GDM1 (cell line): ENCODE data around the gene PTPRD.

Experiments
- DNase-seq: peaks from one replicate; lab custom pipeline; 2025; lab: John Stamatoyannopoulos, UW

Gene PTPRD

DNA sequence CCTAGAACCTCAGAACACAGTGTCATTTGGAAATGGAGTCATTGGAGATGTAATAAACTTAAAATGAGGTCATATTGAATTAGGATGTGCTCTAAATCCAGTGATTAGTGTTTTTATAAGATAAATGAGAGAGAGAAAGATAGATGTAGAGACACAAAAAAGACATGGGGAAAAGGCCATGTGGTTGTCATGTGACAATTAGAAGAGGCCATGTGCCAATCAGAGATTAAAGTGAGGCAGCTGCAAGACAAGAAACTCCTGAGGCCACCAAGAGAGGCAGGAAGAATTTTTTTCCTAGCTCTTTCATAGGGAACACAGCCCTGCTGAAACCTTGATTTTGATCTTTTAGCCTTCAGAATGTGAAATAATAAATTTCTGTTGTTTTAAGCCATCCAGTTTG is 1307.2 kb downstream of the PTPRD start:
- no peak for DNase-seq

DNA sequence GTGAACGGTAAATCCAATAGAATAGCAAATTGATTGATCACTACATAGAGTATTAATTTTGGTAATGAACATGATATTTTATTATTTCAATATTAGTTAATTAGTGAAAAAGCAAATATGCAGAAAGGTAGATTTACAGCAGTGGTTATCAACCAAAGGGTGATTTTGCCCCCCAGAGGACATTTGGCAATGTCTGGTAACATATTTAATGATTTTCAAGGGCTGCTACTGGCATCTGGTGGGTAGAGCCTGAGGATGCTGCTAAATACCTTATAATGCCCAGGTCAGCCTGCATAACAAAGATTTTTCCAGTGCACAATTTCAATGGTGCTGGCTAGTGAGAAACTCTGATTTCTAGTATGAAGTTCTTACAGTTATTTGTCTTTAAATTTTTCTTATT is 1313.7 kb downstream of the PTPRD start:
- no peak for DNase-seq

DNA sequence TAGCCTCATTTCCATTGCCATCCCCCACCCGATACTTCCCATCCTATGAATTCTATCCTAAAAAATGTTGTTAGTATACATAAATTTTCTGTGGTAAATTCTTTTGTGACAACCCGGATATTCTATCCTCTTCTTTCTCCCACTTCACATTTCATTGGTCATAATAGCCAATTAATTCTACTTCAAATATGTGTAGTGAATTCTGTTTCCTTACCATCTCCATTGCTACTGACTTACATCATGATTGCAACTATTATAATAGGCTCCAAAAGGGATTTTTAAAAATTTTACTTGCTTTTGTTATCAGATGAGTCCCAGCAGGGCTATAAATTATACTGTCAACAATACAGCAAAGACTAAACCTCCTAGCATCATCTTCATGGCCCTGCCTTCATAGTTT is 1326.8 kb downstream of the PTPRD start:
- no peak for DNase-seq

DNA sequence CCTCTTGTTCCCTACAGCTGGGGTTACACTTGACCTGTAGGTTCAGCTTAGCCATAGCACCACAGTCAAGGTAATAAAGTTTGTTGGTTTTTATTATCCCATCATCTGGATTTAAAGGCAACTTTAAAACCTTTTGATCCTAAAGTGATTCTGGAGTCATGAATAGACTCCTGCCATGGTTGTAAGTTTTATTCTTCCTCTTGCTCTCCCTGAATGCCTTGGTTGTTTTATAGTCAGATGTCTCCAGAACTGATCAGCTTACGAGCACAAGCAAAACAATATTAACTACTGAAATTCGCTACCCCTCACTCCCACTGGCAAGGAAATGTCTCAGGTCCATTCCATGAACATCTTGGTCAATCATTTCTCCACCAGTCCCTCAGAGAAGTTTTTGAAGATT is 1328.6 kb downstream of the PTPRD start:
- no peak for DNase-seq

DNA sequence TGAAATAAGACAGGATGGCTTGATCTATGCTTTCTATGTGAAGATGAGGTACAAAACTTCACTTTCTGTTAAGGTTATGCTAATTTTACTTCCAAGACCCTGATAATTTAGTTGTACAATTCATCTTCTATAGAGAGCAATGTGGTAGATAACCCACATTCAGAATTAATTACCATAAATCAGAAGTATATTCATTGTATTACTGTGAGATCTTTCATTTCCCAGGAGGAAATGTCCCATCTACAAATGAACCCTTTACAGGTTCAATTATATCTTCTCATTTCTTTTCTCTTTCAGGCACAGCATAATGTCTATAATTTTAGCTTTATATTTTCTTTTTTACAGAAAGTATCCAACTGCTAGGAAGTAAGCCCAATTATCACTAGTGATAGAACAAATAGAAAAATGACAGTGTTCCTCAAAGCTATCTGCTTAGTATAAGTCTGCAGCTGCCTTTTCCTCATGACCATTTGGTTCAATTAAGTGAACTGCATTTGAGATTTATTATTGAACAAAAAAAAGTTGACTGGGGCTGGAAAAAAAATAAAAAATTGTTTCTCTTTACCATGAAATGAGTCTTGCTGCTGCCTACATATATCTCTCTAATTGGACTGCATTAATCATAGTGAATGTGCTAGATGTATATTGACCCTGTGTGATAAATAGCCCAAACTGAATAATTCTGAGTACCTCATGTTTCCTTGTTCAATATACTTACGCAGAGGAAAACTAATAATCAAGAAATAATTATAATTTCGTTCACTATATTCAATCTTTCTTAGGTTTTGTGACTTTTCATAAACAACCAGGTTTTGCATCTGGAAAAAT is 1329.4 kb downstream of the PTPRD start:
- DNase-seq, result no peak

DNA sequence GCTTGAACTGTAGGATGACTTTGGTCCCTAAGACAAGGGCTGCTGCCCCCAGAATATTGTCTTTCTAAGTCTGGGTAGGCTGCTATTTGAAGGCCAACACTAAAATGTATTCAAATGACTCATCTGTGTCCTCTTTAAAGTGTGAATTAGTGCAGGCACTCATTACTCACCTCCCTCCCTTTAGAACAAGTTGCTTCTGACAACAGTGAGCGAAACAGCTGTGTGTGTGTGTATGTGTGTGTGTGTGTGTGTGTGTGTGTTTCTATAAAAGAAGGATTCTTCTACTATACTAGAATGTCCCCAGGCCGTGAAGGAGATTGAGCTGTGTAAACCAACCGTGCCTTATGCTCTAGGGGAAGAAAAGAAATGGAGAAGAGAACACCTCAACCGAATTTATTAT is 1337.2 kb downstream of the PTPRD start:
- DNase-seq, result no peak

DNA sequence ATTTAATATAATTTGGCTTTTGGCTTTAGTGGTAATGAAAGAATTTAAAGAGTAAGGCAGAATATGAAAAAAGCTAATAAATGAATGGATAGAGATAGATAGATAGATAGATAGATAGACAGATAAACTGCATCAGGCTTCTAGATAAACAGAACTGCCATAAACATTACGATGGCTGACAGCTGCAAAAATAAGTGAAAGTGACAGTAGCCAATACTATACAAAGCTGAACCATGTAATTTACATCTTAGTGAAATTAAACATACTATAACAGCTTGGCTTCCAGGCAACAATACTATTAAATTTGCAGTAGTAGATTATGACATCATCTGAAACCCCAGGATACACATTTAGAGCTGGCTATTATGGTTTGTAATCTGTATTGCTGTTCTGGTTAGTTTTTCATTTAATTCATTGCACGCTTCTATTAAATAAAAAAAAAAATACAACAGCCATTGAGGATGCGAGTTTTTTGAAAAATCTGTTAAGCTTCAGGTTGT is 1354.8 kb downstream of the PTPRD start:
- no peak for DNase-seq

DNA sequence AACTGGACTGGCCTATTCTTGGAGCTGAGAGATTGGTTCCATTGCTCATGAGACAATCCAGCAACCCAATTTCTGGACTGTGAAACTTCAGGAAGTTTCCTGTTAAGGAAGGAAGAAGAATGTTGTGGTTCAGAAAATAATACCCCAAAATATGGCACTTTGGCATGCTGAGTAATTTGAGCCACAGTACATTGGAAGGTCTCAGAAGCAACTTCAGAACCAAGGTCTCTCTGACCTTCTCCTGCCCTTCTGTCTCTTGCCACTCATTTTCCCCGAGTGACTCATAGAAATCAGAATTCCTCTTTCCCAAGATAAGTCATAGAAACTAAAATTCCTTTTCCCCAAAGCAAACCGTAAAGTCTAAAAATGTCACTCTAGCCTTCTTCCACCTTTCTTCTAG is 1366.1 kb downstream of the PTPRD start:
- DNase-seq, result no peak

DNA sequence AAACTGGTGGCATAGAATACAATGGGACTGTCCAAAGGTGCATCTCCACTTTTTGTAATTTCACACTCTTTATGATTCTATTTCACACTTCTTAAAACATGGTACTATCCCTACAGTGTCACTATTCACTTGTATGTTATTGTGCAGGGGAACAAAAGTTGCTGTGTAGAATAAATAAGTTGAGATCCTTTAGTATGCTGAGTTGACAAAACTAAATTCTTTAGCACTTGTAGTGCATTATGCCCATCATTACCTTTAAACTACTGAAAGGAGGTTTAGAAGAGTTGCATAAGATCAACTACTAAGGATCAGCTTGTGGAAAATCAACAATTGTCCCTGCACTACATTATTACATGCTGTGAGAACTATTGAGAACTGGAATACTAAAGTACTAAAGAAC is 1380.9 kb downstream of the PTPRD start:
- DNase-seq, result no peak

DNA sequence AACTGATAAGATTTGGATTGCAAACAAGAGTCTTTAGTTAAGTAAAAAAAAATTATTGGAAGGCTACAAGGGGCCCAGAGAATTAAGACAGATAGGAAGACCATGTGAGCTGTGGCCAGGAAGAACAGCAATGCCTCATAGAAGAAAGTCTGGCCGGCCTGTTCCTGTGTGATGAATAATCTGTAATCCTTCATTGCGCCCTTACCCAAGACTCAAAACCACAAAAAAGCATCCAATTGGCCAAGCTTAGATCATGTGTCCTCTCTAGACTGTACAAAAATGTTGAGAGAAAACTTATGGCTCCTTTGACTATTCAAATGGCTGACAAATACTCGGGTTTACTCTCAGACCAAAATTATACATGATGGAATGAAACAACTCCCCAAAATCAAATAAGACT is 1383.5 kb downstream of the PTPRD start:
- no peak for DNase-seq

DNA sequence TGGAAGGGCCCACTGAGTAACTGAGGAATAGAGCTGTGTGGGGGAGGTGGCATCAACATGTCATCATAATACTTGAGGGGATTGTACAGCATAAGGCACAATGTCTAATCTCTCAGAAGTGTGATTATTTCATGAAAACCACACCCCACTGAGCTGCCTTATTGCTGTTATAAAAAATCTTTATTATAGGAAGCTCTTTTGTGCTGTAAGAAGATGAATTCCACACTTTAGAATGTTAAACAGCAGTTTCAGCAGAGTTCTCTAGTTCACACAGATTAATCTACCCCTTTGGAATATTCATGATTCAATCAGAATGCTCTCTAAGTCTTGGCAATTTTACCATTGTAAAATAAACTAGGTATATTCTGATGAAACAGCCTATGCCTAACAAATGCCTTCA is 1389.6 kb downstream of the PTPRD start:
- DNase-seq, result no peak

DNA sequence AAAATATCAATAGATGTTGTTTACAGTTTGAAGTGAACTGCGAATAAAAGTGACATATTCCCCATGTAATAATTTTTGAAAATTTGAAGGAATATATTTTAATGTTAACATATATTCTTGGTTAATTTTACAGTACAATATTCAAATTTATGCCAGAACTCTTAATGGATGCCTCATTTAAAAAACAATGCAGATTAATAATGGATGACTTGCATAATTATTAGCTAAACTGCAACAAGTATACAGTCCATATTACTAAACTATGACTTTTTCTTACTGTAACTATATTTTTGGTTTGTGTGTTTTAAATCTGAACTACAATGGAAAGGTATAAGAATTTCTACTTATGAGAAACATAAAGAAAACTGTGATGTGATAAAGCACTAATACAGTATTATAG is 1390.1 kb downstream of the PTPRD start:
- no peak for DNase-seq

DNA sequence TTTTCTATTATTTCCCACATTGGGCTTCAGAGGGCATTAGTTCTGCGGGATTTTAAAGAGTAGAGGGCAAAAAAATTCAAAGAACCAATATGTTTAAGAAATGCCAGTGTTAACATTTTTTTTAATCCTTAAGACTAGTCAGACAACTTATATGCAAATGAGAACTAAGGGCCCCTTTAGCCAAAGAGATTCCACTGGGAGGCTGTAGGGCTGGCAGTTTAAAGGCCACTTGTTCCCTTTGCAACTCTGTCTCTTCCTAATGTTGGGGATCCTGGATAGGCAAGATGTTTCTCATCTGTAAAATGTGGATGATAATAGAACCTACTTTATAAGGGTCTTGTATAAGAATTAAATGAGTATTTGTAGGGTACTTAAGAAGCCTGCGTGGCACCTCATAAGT is 1395.9 kb downstream of the PTPRD start:
- no peak for DNase-seq

DNA sequence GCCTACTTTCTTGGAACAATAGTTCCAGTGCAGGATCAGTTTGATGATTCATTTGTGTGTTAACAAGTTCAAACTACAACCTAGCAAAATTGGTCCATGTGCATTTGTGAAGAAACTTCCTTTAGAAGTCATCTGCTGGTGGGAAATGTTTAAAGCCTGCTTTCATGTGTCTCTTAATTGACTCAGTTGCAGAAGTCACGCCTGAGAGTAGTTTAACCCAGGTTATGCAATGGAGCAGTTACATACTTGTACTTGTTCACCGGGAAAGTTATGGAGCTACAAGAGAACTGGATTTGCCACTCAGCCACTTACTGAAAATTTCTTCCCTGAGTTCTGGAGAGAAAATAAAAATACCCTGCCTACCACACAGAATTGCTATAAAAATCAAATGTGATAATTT is 1397.8 kb downstream of the PTPRD start:
- no peak for DNase-seq

DNA sequence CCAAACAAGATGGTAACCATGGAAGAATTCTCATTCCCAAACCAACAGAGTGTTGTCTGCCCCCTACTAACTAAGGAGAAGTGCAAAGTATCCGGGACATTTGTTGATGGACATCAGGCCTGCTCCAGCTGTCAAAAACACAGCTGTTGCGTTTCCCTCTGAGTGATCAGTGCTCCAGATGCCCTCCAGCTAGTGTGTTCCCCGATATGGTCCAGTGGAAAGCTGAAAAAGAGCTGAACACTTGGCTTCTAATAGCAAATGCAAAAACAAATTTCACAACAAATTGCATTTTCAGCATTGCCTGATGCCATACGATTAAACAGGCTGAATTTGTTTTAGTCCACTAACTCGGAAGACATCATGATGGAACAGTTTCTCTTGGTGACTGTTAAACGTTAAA is 1398.7 kb downstream of the PTPRD start:
- DNase-seq, result no peak

DNA sequence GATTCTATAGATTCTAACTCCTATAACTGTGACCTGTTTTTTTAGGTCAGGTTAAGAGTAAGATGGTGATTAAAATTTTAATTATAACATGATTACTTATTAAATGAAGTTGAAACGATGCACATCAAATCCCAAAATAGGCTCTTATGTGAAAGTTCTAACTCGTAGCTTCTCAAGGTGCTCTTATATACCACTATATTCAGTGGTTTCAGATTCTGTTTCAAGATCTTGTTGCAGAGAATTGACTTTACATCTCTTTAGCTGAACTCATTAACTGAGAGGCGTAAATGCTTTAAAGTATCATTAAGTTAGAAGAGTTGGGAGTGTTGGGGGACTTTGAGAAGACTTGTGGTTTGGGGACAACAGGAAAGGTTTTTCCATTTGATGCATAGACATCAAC is 1399.8 kb downstream of the PTPRD start:
- no peak for DNase-seq

DNA sequence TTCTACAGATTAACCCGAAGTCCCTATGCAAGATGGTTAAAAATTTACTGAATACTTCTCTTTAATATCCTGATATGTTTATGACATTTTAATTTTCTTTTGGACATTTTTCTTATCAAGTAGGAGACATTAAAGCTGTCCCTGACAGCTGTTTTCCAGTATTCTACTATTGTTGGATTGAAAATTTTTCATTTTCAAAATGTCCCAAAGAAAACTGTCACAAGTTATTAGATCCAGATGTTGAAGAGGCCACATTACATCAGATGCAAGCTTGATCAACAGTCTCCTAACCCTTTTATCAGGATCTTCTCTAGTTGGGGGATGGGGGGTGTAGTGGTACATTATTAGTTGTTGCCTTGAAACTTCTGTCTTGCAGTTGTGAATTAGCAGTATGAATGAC is 1410.5 kb downstream of the PTPRD start:
- no peak for DNase-seq

DNA sequence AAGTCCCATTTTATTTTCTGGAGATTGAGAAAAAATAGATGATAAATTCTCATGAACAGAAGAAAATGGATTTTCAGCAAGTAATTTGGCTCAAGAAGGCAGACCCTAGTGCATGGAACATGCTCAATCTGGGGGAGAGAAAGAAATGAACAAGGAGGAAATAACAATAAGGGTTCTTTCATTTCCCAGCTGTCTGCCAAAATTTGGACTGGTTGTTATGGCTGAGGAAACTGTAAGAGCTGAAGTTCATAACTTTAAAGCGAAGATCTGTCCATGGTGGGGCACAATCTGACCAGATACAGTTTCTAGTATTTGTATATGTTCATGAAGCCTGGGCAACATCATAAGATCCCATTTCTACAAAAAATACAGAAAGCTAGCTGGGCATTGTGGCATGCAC is 1426.7 kb downstream of the PTPRD start:
- DNase-seq, result no peak

DNA sequence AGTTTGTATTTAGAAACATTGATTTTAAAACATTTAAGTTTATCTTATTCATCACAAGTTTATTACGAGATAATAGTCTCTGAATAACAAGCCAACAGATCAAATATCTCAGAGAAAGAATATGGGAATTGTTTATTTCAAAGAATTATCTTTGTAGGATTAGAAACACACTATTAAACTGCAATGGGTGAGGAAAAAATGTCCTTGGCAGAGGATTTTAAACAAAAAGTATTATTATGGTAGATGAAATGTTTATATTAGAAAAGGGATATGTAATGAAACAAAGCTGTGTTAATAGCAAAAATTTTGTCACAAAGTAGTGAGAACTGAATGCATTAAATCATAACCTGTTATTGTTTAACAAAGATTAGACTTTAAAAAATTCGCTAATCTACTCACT is 1430.4 kb downstream of the PTPRD start:
- no peak for DNase-seq

DNA sequence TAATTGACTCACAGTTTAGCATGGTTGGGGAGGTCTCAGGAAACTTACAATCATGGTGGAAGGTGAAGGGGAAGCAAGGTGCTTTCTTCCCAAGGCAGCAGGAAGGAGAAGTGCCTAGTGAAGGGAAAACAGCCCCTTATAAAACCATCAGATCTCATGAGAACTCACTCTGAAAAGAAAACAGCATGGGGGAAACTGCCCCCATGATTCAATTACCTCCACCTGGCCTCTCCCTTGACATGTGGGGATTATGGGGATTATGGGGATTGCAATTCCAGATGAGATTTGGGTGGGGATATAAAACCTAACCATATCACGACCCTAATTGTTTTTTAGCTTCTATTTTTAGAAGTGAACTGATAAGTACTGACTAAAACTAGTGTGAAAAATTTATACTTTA is 1435.7 kb downstream of the PTPRD start:
- DNase-seq, result no peak

DNA sequence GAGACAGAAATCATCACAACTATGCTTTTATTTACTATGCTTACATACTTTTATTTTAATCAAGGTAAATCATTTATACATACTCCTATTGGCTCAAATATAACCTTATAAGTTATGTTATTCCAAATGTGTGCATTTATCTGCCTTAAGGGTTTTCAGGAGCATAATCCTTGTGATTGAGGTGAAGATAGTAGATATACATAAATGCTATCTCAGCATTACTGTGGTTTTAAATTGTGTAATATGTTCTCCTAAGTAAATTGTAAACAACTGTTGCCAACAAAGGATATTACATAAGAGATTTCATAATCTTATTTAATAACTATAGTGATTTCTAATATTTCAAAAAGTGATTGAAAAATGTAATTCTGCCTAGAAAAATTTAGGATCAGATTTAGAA is 1438.4 kb downstream of the PTPRD start:
- DNase-seq, result no peak

DNA sequence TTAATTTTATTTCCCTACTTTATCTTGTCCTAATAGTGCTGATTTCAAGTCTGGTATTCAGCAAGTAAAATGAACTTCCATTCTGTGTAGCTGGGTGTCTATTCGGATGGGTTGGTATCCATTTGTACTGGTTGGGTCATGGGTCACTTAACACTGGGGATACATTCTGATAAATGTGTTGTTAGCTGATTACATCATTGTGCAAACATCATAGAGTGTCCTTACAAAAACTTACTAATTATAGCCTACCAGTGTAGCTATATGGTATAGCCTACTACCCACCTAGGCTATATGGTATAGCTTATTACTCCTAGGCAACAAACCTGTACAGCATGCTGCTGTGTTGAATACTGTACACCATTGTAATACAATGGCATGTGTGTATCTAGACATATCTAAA is 1439.5 kb downstream of the PTPRD start:
- no peak for DNase-seq

DNA sequence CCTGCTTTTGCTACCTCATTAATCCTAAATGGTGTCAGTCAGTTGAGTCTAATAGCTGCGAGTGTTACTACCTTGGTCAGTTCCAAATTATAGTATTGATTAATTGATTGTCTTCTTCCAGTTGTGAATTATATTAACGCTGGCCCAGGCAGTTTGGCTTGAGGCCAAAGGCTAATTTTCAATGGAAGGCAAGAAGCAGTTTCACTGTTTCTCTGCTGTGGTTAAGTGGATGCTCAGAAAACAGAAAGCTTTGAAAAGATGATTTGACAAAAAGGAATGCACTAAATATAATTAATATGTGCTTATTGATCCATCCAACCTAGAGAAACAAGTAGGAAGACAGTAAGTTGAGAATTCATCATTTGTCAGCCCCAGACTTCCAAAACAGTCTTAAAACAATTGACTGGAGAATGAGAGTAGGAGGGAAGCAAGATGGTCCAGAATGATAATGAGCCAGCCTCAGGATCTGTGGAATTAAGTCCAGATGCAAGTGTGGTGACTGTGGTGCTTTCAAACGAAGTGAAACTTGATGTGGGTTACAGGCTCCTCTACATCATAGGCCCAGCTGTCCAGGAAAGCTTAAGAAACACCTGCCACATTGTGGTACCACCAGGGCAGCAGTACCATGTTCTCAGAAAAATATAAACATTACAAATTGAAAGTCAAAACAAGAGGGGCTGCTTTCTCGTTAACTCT is 1442.2 kb downstream of the PTPRD start:
- no peak for DNase-seq

DNA sequence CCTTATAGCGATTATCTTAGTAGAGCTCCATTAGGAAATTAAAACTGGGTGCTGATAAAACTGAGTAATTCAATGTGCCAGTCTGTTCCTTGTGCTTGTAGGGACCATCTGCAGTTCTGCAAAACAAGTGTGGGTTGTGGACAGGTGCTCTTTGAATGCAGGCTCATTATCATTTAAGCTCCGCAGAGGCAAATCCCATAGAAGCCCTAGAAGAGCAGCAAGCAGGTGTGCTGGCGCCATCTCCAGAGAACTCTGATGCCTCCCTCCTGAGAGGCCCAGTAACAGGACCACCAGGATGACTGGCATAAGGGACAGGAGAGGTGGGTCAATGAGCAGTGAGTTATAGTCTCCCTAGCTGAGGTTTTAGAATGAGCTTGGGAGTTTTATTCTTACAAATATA is 1470.8 kb downstream of the PTPRD start:
- DNase-seq, result no peak
